ENCODE data around the gene COL5A2.

GRCh38 chr2:189020179-189020578 is 159.4 kb downstream of the COL5A2 start:
- TF ChIP-seq CTCF (IDR thresholded peaks at IDR 0.05; ENCODE audit: low read depth, low read length) (no peak), EZH2phosphoT487 (IDR thresholded peaks at IDR 0.05; ENCODE audit: low read depth) (no peak)
